ENCODE measurements around the gene TUBGCP2.

TUBGCP2 gene

DNA sequence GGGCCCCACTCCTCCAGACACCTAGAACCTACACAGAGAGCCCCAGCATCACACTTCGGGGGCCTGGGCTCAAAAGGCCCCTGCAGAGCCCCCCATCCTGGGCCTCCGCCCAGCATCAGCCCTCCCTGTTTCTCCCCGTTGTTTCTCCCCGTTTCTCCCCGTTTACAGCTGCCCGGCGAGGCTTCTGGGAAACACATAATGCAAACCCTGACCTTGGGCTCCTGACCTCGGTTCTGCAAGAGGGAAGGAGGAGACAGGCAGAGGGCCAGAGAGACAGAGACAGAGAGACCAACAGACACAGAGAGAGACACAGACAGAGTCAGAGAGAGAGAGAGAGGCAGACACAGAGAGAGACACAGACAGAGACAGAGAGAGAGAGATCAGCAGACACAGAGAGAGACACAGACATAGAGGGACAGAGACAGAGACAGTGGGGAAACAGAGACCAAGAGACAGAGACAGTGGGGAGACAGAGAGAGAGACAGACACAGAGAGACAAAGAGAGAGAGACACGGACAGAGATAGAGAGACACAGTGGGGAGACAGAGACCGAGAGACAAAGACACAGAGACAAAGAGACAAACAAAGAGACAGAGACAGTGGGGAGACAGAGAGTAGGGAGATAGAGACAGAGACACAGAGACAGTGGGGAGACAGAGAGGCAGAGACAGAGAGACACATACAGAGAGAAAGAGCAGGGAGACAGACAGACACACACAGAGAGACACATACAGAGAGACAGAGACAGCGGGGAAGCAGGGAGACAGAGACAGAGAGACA, 58.5 kb downstream of the TUBGCP2 start (continued):
- TF ChIP-seq, protein P1, sequence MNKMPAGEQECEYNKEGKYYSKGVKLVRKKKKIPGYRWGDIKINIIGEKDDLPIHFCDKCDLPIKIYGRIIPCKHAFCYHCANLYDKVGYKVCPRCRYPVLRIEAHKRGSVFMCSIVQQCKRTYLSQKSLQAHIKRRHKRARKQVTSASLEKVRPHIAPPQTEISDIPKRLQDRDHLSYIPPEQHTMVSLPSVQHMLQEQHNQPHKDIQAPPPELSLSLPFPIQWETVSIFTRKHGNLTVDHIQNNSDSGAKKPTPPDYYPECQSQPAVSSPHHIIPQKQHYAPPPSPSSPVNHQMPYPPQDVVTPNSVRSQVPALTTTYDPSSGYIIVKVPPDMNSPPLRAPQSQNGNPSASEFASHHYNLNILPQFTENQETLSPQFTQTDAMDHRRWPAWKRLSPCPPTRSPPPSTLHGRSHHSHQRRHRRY (tag by site-specific recombination; IDR thresholded peaks at IDR 0.05) = no peak
- TF ChIP-seq, protein P2, sequence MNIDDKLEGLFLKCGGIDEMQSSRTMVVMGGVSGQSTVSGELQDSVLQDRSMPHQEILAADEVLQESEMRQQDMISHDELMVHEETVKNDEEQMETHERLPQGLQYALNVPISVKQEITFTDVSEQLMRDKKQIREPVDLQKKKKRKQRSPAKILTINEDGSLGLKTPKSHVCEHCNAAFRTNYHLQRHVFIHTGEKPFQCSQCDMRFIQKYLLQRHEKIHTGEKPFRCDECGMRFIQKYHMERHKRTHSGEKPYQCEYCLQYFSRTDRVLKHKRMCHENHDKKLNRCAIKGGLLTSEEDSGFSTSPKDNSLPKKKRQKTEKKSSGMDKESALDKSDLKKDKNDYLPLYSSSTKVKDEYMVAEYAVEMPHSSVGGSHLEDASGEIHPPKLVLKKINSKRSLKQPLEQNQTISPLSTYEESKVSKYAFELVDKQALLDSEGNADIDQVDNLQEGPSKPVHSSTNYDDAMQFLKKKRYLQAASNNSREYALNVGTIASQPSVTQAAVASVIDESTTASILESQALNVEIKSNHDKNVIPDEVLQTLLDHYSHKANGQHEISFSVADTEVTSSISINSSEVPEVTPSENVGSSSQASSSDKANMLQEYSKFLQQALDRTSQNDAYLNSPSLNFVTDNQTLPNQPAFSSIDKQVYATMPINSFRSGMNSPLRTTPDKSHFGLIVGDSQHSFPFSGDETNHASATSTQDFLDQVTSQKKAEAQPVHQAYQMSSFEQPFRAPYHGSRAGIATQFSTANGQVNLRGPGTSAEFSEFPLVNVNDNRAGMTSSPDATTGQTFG (tag by site-specific recombination; IDR thresholded peaks at IDR 0.05; ENCODE audit: borderline replicate concordance) = 0 out of 2 replicates have a peak, but pooled peaks have one; percentile 14
- TF ChIP-seq SALL2 (tag by site-specific recombination; IDR thresholded peaks at IDR 0.05; ENCODE audit: borderline replicate concordance) (no peak), ZNF776 (tag by site-specific recombination; IDR thresholded peaks at IDR 0.05; ENCODE audit: borderline replicate concordance) (0 out of 2 replicates have a peak, but pooled peaks have one; percentile 59), ZBTB48 (tag by site-specific recombination; IDR thresholded peaks at IDR 0.05) (no peak), GLIS2 (tag by site-specific recombination; IDR thresholded peaks at IDR 0.05) (no peak), ZNF394 (tag by site-specific recombination; IDR thresholded peaks at IDR 0.05; ENCODE audit: borderline replicate concordance) (peak; percentile 83), ZNF146 (tag by site-specific recombination; IDR thresholded peaks at IDR 0.05) (no peak), ZNF48 (tag by site-specific recombination; IDR thresholded peaks at IDR 0.05) (peak; percentile 92; the same call in 1 of the 2 replicates), ZNF747 (tag by site-specific recombination; IDR thresholded peaks at IDR 0.05) (0 out of 2 replicates have a peak, but pooled peaks have one; percentile 61), ZNF202 (tag by site-specific recombination; IDR thresholded peaks at IDR 0.05; ENCODE audit: borderline replicate concordance) (peak; percentile 94), ZBTB1 (tag by site-specific recombination; IDR thresholded peaks at IDR 0.05) (no peak), ZNF121 (tag by site-specific recombination; IDR thresholded peaks at IDR 0.05) (no peak), ZNF571 (tag by site-specific recombination; IDR thresholded peaks at IDR 0.05) (no peak), ZNF623 (tag by site-specific recombination; IDR thresholded peaks at IDR 0.05) (no peak), KLF1 (tag by site-specific recombination; IDR thresholded peaks at IDR 0.05) (no peak), ZNF404 (tag by site-specific recombination; IDR thresholded peaks at IDR 0.05) (no peak)
- TF ChIP-seq, protein P3, sequence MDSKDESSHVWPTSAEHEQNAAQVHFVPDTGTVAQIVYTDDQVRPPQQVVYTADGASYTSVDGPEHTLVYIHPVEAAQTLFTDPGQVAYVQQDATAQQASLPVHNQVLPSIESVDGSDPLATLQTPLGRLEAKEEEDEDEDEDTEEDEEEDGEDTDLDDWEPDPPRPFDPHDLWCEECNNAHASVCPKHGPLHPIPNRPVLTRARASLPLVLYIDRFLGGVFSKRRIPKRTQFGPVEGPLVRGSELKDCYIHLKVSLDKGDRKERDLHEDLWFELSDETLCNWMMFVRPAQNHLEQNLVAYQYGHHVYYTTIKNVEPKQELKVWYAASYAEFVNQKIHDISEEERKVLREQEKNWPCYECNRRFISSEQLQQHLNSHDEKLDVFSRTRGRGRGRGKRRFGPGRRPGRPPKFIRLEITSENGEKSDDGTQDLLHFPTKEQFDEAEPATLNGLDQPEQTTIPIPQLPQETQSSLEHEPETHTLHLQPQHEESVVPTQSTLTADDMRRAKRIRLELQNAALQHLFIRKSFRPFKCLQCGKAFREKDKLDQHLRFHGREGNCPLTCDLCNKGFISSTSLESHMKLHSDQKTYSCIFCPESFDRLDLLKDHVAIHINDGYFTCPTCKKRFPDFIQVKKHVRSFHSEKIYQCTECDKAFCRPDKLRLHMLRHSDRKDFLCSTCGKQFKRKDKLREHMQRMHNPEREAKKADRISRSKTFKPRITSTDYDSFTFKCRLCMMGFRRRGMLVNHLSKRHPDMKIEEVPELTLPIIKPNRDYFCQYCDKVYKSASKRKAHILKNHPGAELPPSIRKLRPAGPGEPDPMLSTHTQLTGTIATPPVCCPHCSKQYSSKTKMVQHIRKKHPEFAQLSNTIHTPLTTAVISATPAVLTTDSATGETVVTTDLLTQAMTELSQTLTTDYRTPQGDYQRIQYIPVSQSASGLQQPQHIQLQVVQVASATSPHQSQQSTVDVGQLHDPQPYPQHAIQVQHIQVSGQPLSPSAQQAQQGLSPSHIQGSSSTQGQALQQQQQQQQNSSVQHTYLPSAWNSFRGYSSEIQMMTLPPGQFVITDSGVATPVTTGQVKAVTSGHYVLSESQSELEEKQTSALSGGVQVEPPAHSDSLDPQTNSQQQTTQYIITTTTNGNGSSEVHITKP (tag by site-specific recombination; IDR thresholded peaks at IDR 0.05) = no peak

DNA sequence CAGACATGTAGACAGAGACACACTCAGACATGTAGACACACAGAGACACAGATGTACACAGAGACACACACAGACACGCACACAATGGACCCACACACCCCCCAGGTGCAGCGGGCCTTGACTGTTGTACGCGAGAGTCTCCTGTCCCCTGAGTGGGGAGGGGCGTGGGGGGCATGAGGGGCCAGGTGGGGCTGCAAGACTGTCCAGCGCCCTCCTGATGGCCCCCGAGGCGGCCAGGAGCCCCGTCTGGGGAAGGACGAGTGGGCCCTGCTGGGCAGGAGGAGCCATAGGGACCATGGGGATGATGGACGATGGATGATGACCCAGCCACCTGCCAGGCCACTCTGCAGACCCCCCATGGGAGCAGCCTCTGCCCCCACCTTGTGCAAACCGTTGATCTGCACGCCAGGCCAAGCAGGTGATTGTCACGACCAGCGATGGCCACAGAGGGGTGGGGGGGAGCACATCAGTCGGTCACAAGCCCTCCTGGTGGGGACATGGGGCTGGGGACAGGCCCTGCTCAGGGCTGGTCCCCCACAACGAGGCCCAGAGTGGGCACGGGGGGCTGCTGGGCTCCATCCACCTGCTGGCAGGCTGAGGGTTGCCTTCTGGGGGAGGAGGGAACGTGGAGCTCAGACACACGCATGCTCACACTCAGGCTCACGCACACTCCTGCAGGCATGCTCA, 59.4 kb downstream of the TUBGCP2 start:
- no peaks in the 10 kb centered on the region for H3K4me1 ChIP-seq (ENCODE audit: control insufficient read depth, insufficient read depth, low read length)
- CTCF ChIA-PET = no interaction called here
- TF ChIP-seq ZBTB7A (tag by site-specific recombination; IDR thresholded peaks at IDR 0.05; ENCODE audit: low read depth) (no peak), ZBTB8A (tag by site-specific recombination; IDR thresholded peaks at IDR 0.05) (peak; percentile 19; the same call in 1 of the 2 replicates), GLIS2 (tag by site-specific recombination; IDR thresholded peaks at IDR 0.05) (peak; percentile 35; the same call in 1 of the 2 replicates)
- TF ChIP-seq, protein P4, sequence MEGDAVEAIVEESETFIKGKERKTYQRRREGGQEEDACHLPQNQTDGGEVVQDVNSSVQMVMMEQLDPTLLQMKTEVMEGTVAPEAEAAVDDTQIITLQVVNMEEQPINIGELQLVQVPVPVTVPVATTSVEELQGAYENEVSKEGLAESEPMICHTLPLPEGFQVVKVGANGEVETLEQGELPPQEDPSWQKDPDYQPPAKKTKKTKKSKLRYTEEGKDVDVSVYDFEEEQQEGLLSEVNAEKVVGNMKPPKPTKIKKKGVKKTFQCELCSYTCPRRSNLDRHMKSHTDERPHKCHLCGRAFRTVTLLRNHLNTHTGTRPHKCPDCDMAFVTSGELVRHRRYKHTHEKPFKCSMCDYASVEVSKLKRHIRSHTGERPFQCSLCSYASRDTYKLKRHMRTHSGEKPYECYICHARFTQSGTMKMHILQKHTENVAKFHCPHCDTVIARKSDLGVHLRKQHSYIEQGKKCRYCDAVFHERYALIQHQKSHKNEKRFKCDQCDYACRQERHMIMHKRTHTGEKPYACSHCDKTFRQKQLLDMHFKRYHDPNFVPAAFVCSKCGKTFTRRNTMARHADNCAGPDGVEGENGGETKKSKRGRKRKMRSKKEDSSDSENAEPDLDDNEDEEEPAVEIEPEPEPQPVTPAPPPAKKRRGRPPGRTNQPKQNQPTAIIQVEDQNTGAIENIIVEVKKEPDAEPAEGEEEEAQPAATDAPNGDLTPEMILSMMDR (tag by site-specific recombination; IDR thresholded peaks at IDR 0.05) = peak; percentile 21; the same call in 1 of the 2 replicates
- no peak overlapping the region for H3K4me3 ChIP-seq (ENCODE audit: low read depth, low read length)
- H3K27ac ChIP-seq (ENCODE audit: extremely low read depth, low read depth, low read length) = no peak overlapping the region
- no peaks in the 10 kb centered on the region for H3K9me3 ChIP-seq (ENCODE audit: control insufficient read depth, insufficient read depth, low read depth, low read length)
- H3K36me3 ChIP-seq (ENCODE audit: control insufficient read depth in 2 of 2, insufficient read depth in 1 of 2, low read length in 2 of 2) = no peaks in the 10 kb centered on the region
- POLR2A ChIA-PET = no interaction called here

All from HEK293 (cell line).